Fibroblast of mammary gland (primary cell): ENCODE results near the gene JRKL.
A peak's percentile ranks its signal among the peaks of the same experiment; 100 is the strongest.

ENCODE experiments used
- DNase-seq: peaks from one replicate; pipeline ENCODE4 v3.0.0-alpha.2; 2010; ENCODE audit warnings: low read depth
- H3K4me3 ChIP-seq: 2 replicates; pipeline ENCODE4 v1.5.1; 2011; ENCODE audit warnings: low read depth, mild to moderate bottlenecking, low read length, moderate library complexity; ENCODE audit not compliant: control insufficient read depth
- CTCF ChIP-seq: conservative IDR thresholded peaks from 2 replicates; pipeline ENCODE4 v1.5.1; 2011; ENCODE audit warnings: low read depth, low read length, inconsistent platforms; ENCODE audit not compliant: control insufficient read depth, insufficient read depth

Gene JRKL

GRCh38 chr11:96376796-96377195 lies 13.0 kb upstream of the JRKL start:
- DNase-seq, result no peak
- TF ChIP-seq CTCF, result no peak
- H3K4me3 ChIP-seq, result no peak overlapping the region

DNA sequence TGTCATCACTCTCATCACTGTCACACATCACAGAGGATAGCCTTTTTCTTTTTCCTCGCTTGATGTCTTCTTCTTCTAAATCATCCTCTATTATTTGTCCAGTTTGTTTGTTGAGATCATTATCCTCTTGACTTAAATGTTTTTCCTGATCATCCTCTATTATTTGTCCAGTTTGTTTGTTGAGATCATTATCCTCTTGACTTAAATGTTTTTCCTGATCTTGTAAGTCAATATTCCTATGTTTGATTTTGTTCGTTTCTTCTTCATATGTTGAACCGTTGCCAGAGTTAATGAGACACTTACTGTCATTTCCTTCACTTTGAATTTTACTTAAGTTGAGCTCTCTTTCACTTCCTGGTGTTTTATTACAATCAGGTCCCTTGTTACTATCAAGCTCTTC lies 5.7 kb upstream of the JRKL start:
- TF ChIP-seq CTCF, result no peak
- H3K4me3 ChIP-seq, result no peak overlapping the region
- no peak for DNase-seq

- DNase-seq, result no peak
- no peak overlapping the region for H3K4me3 ChIP-seq
- TF ChIP-seq CTCF, result no peak
Measured at GRCh38 chr11:96385187-96385586, 4.6 kb upstream of the JRKL start.

DNA sequence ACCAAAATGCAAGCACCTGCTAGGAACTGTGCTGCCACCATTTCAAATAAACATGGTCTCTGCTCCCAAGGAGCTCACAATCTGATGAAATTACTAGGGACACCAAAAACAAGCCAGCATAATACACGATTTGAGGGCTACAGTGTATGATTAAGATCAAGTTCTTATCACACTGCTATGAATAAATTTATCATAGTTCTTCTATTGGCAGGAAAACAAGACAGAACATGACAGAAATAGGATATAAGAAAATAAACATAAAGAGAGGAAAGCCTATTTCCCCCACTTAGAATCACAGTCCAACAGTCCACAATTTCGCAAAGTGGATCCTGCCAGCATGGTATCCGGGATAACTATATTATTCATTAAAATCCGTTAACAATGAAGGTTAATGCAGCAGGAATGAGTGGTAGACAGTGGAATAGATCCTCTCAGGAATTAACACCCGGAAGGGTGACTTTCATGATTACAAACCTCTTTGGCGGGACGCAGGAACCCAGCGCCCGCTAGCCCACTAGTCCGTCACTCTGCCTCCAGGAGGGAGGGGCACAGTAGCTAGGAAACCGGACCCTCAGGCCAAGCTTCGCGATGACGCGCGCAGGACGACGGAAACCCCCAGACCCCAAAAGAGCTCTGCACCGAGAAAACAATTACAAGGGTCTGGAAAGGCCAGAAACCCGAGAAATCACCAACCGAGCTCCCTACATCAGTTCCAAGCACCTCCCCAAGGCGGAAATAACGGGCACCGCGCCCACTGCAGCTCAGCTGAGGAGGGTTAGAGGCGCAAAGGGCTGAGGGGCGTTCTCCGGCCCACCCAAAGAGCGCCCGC lies 708 bp upstream of the JRKL start:
- DNase-seq, result peak; percentile 32
- H3K4me3 ChIP-seq, result peak overlapping the region; percentile 90
- TF ChIP-seq CTCF, result no peak

DNA sequence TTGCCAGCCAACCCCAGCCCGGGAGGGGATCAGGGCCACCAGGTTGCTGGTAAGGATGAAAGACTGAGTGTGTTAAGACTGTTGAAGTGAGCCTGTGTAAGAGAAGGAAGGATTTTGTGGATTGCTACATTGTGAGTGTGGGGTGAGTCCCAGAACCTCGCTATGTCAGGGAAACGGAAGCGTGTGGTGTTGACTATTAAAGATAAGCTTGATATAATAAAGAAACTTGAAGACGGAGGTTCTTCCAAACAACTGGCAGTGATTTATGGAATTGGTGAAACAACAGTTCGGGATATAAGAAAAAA lies 627 bp downstream of the JRKL start:
- H3K4me3 ChIP-seq, result peak overlapping the region; percentile 90
- DNase-seq, result peak; percentile 35
- TF ChIP-seq CTCF, result no peak

DNA sequence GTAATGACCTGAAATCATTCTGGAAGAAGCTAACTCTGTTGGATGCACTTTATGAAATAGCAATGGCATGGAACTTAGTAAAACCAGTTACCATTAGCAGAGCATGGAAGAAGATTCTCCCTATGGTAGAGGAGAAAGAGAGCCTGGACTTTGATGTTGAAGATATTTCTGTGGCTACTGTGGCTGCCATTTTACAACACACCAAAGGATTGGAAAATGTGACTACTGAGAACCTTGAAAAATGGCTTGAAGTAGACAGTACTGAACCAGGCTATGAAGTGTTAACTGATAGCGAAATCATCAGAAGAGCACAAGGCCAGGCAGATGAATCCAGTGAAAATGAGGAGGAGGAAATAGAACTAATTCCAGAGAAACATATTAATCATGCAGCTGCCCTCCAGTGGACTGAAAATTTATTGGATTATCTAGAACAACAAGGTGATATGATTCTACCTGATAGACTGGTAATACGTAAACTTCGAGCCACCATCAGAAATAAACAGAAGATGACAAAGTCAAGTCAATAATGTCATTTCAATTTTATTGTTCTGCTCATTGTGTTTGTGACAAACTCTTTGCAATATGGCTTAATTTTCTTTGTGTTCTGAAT lies 2.0 kb downstream of the JRKL start:
- peak; percentile 11 for DNase-seq
- peak; percentile 15 for TF ChIP-seq CTCF
- H3K4me3 ChIP-seq, result no peak overlapping the region

- peak; percentile 80 for TF ChIP-seq CTCF
- H3K4me3 ChIP-seq, result no peak overlapping the region
- peak; percentile 66 for DNase-seq
Measured at GRCh38 chr11:96393753-96394348, 4.0 kb downstream of the JRKL start.
